ENCODE data around the gene ROS1. TPM values are rescaled to one million over a fixed set of nuclear protein-coding genes. Genes with fewer than 3 reads are reported as not detected.

The ROS1 gene
- total RNA-seq, 2 donors from 2014 or later, result 0.23 to 0.34 TPM

GRCh38 chr6:117359581-117359980 is 66.2 kb downstream of the ROS1 start:
- no peak for TF ChIP-seq POLR2AphosphoS5 (IDR thresholded peaks at IDR 0.05)
- no peak for TF ChIP-seq CTCF (IDR thresholded peaks at IDR 0.05)
- no peak for TF ChIP-seq POLR2A (IDR thresholded peaks at IDR 0.05)
- no peak for DNase-seq (ENCODE audit: low spot score)
- Histone ChIP-seq H3K4me3 (no peak overlapping the region), H3K27ac (no peak overlapping the region), H3K27me3 (replicated peaks; ENCODE audit: insufficient read depth) (no peaks in the 10 kb centered on the region), H3K4me1 (replicated peaks) (no peaks in the 10 kb centered on the region), H3K9me3 (no peaks in the 10 kb centered on the region), H3K36me3 (no peaks in the 10 kb centered on the region)
- intact Hi-C loops (cut with DNase I), result no loop called here
- 69% methylated on average over 5 of the region's 5 CpGs for WGBS

GRCh38 chr6:117354671-117355070 is 71.1 kb downstream of the ROS1 start:
- H3K27ac ChIP-seq, result no peak overlapping the region
- TF ChIP-seq POLR2AphosphoS5 (IDR thresholded peaks at IDR 0.05) (no peak), POLR2A (IDR thresholded peaks at IDR 0.05) (no peak), CTCF (IDR thresholded peaks at IDR 0.05) (no peak)
- intact Hi-C loops (cut with DNase I), result no loop called here
- no peak overlapping the region for H3K4me3 ChIP-seq
- no peak for DNase-seq (ENCODE audit: low spot score)
- no peaks in the 10 kb centered on the region for H3K4me1 ChIP-seq (replicated peaks)
- no peaks in the 10 kb centered on the region for H3K9me3 ChIP-seq
- no peaks in the 10 kb centered on the region for H3K27me3 ChIP-seq (replicated peaks; ENCODE audit: insufficient read depth)
- no peaks in the 10 kb centered on the region for H3K36me3 ChIP-seq
- 72% methylated on average over 1 of the region's 1 CpG for WGBS

- Histone ChIP-seq H3K9me3 (no peaks in the 10 kb centered on the region), H3K27me3 (replicated peaks; ENCODE audit: insufficient read depth) (no peaks in the 10 kb centered on the region), H3K4me3 (no peak overlapping the region), H3K4me1 (replicated peaks) (no peaks in the 10 kb centered on the region), H3K36me3 (no peaks in the 10 kb centered on the region), H3K27ac (no peak overlapping the region)
- TF ChIP-seq CTCF (IDR thresholded peaks at IDR 0.05) (peak in 2 of 4 experiments; percentile 21 to 38), POLR2A (IDR thresholded peaks at IDR 0.05) (no peak), POLR2AphosphoS5 (IDR thresholded peaks at IDR 0.05) (no peak)
- WGBS, result 58% methylated on average over 3 of the region's 3 CpGs
- DNase-seq (ENCODE audit: low spot score), result no peak
- intact Hi-C loops (cut with DNase I), result no loop called here
Measured at GRCh38 chr6:117352466-117353081, 73.2 kb downstream of the ROS1 start.

GRCh38 chr6:117351521-117351920 is 74.2 kb downstream of the ROS1 start:
- Histone ChIP-seq H3K4me3 (no peak overlapping the region), H3K36me3 (no peaks in the 10 kb centered on the region), H3K4me1 (replicated peaks) (no peaks in the 10 kb centered on the region), H3K27me3 (replicated peaks; ENCODE audit: insufficient read depth) (no peaks in the 10 kb centered on the region), H3K9me3 (no peaks in the 10 kb centered on the region), H3K27ac (no peak overlapping the region)
- 38% methylated on average over 1 of the region's 1 CpG for WGBS
- no peak for DNase-seq (ENCODE audit: low spot score)
- intact Hi-C loops (cut with DNase I), result no loop called here
- TF ChIP-seq POLR2AphosphoS5 (IDR thresholded peaks at IDR 0.05) (no peak), POLR2A (IDR thresholded peaks at IDR 0.05) (no peak), CTCF (IDR thresholded peaks at IDR 0.05) (no peak)
